ENCODE results near the gene SDF4. TPM values are rescaled to one million over a fixed set of nuclear protein-coding genes. Genes with fewer than 3 reads are reported as not detected.

The SDF4 gene
- total RNA-seq, 1 experiment from 2014 or later = 82.0 TPM

- Histone ChIP-seq H2AFZ (ENCODE audit: low read length) (no peak overlapping the region), H3K79me1 (ENCODE audit: insufficient read depth, low read depth, low read length, poor library complexity, severe bottlenecking) (no peaks in the 10 kb centered on the region), H3K27me3 (ENCODE audit: insufficient read depth, low read length) (no peaks in the 10 kb centered on the region), H3K14ac (ENCODE audit: insufficient read depth, low read length) (no peak overlapping the region), H4K8ac (replicated peaks; ENCODE audit: insufficient read length, low read depth, low read length) (no peak overlapping the region), H2BK15ac (ENCODE audit: low read depth, low read length) (no peak overlapping the region), H3K79me2 (ENCODE audit: insufficient read depth, low read length) (no peaks in the 10 kb centered on the region), H2BK120ac (ENCODE audit: low read depth, low read length, poor library complexity, severe bottlenecking) (no peak overlapping the region), H2BK20ac (ENCODE audit: low read depth, low read length, poor library complexity, severe bottlenecking) (no peak overlapping the region), H3T11ph (ENCODE audit: low read length) (no peak overlapping the region), H3K9me3 (ENCODE audit: control insufficient read depth, low read depth, low read length) (peaks cover 12% of the 10 kb centered on the region), H2AK5ac (ENCODE audit: insufficient read length, low read length) (no peak overlapping the region), H4K20me1 (ENCODE audit: control insufficient read depth, insufficient read depth, insufficient read length) (no peaks in the 10 kb centered on the region), H3K23me2 (ENCODE audit: insufficient read length, low read depth, low read length, poor library complexity, severe bottlenecking) (no peaks in the 10 kb centered on the region), H2BK5ac (ENCODE audit: insufficient read length, low read length) (no peak overlapping the region), H3K4me1 (ENCODE audit: insufficient read depth, low read length) (no peaks in the 10 kb centered on the region), H3K18ac (ENCODE audit: insufficient read length, low read depth, low read length) (no peak overlapping the region), H4K91ac (ENCODE audit: insufficient read length, low read depth, low read length) (no peak overlapping the region), H3K27ac (ENCODE audit: insufficient read length, low read depth, low read length) (no peak overlapping the region), H3K4me2 (ENCODE audit: insufficient read depth, insufficient read length, low read length) (no peak overlapping the region), H2BK12ac (ENCODE audit: insufficient read length, low read depth, low read length) (no peak overlapping the region), H3K4ac (ENCODE audit: low read depth, low read length) (no peak overlapping the region), H3K56ac (ENCODE audit: insufficient read length, low read depth, low read length) (no peak overlapping the region), H4K5ac (ENCODE audit: insufficient read length, low read depth, low read length) (no peak overlapping the region), H3K23ac (ENCODE audit: insufficient read length, low read depth, low read length) (no peak overlapping the region), H3K9ac (ENCODE audit: extremely low read depth, insufficient read length, low read length) (no peak overlapping the region)
- DNase-seq = no peak
- TF ChIP-seq CTCF (conservative IDR thresholded peaks at IDR 0.05) = no peak
- H3K4me3 Mint-ChIP-seq = no peak overlapping the region
- H3K36me3 Mint-ChIP-seq (ENCODE audit: insufficient read depth in 1 of 3, low read depth in 3 of 3) = peaks cover 0 to 8% (median 7%) of the 10 kb centered on the region in 3 experiments; a peak in 6 of 7 replicates
- H3K4me1 Mint-ChIP-seq = no peaks in the 10 kb centered on the region
- peaks cover 42% of the 10 kb centered on the region for H3K27me3 Mint-ChIP-seq (ENCODE audit: low read depth)
- no CpG with 5 or more reads among the region's 3 CpGs for WGBS (ENCODE audit: extremely low coverage, insufficient read length, low lambda C conversion rate)
- H3K9me3 Mint-ChIP-seq = peaks cover 34 to 44% of the 10 kb centered on the region in 2 experiments
- H3K27ac Mint-ChIP-seq = no peak overlapping the region
These were observed 37.1 kb downstream of the SDF4 start for GRCh38 chr1:1194723-1195122.

Measured in H9 (cell line).